Measurements from ENCODE around the gene ZBTB7A.

ZBTB7A gene

DNA sequence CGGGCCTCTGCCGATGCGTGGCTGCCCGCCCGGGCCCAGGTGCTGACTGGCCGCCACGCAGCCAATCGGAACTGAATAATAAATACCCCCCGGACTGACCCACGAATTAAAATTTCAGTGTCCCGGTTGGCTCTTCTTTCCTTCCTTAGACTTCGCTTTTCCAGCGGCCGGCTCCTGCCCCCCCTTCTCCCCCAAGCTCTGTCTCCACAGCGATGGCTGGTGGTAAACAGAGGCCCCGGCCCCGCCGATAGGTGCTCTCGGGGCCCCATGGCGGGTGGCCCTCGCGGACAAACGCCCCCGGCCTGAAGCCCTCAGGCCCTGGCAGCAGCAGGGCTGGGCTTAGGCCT is 2.6 kb downstream of the ZBTB7A start:
- DNase-seq (ENCODE audit: low read depth), result no peak
- TF ChIP-seq, protein P1, sequence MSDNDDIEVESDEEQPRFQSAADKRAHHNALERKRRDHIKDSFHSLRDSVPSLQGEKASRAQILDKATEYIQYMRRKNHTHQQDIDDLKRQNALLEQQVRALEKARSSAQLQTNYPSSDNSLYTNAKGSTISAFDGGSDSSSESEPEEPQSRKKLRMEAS (IDR thresholded peaks at IDR 0.05; ENCODE audit: low read depth, low read length), result no peak
- TF ChIP-seq POLR2A (IDR thresholded peaks at IDR 0.05; ENCODE audit: extremely low read depth, insufficient read length) (no peak), MYC (IDR thresholded peaks at IDR 0.05; ENCODE audit: low read depth, low read length) (no peak)
- TF ChIP-seq, protein P2, sequence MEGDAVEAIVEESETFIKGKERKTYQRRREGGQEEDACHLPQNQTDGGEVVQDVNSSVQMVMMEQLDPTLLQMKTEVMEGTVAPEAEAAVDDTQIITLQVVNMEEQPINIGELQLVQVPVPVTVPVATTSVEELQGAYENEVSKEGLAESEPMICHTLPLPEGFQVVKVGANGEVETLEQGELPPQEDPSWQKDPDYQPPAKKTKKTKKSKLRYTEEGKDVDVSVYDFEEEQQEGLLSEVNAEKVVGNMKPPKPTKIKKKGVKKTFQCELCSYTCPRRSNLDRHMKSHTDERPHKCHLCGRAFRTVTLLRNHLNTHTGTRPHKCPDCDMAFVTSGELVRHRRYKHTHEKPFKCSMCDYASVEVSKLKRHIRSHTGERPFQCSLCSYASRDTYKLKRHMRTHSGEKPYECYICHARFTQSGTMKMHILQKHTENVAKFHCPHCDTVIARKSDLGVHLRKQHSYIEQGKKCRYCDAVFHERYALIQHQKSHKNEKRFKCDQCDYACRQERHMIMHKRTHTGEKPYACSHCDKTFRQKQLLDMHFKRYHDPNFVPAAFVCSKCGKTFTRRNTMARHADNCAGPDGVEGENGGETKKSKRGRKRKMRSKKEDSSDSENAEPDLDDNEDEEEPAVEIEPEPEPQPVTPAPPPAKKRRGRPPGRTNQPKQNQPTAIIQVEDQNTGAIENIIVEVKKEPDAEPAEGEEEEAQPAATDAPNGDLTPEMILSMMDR (IDR thresholded peaks at IDR 0.05; ENCODE audit: low read depth, low read length), result no peak
- peak overlapping the region; percentile 56 for H3K4me3 ChIP-seq (ENCODE audit: low read depth, low read length)

- H3K4me3 ChIP-seq (ENCODE audit: low read depth, low read length), result peak overlapping the region; percentile 56
- TF ChIP-seq, protein P2 (IDR thresholded peaks at IDR 0.05; ENCODE audit: low read depth, low read length), result no peak
- TF ChIP-seq MYC (IDR thresholded peaks at IDR 0.05; ENCODE audit: low read depth, low read length) (no peak), POLR2A (IDR thresholded peaks at IDR 0.05; ENCODE audit: extremely low read depth, insufficient read length) (no peak)
- TF ChIP-seq, protein P1 (IDR thresholded peaks at IDR 0.05; ENCODE audit: low read depth, low read length), result no peak
- DNase-seq (ENCODE audit: low read depth), result no peak
These were observed 3.1 kb downstream of the ZBTB7A start for GRCh38 chr19:4063369-4064148.

DNA sequence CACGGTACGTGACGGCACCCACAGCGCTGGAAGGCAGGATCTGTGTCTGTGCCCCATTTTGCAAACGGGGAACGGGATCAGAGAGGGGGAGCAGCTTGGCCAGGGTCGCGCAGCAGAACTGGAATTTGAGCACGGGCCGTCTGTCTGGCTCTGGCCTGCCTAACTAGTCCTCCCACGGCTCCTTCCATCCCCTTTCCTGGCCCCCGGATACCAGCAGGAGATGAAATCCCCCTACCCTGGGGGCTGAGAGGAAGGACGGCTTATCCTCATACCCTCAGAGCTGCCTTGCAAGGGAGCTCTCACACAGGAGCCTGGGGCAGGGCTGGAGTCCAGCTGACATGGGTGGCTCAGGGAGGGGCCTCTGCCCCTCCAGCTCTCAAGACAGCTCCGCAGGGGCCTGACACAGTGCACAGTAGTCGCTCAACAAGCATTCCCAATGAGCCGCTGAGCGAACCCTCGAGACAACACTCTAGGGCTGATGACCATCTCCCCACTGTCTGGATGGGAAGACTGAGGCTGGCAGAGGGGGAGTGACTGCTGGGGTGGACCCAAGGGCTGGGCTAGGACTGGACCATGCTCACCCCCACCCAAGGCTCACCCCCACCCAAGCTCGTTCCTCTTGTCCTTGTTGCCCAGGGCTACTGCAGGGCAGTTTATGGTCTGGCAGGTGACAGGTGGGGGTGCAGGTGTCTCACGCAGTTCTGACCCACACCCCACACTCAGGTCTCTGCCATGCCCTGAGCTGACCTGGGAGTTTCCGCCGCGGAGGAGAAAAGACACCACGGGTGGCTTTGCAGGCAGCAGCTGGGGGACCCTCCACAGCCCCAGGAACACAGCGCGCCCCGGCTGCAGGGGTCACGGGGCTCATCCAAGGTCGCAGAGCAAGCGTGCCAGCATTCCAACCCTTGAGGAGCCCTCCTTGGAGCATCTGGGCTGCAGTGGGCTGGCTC is 4.0 kb downstream of the ZBTB7A start:
- no peak for TF ChIP-seq MYC (IDR thresholded peaks at IDR 0.05; ENCODE audit: low read depth, low read length)
- TF ChIP-seq, protein P1 (IDR thresholded peaks at IDR 0.05; ENCODE audit: low read depth, low read length), result no peak
- TF ChIP-seq, protein P2 (IDR thresholded peaks at IDR 0.05; ENCODE audit: low read depth, low read length), result no peak
- TF ChIP-seq POLR2A (IDR thresholded peaks at IDR 0.05; ENCODE audit: extremely low read depth, insufficient read length), result no peak
- DNase-seq (ENCODE audit: low read depth), result no peak
- H3K4me3 ChIP-seq (ENCODE audit: low read depth, low read length), result no peak overlapping the region

DNA sequence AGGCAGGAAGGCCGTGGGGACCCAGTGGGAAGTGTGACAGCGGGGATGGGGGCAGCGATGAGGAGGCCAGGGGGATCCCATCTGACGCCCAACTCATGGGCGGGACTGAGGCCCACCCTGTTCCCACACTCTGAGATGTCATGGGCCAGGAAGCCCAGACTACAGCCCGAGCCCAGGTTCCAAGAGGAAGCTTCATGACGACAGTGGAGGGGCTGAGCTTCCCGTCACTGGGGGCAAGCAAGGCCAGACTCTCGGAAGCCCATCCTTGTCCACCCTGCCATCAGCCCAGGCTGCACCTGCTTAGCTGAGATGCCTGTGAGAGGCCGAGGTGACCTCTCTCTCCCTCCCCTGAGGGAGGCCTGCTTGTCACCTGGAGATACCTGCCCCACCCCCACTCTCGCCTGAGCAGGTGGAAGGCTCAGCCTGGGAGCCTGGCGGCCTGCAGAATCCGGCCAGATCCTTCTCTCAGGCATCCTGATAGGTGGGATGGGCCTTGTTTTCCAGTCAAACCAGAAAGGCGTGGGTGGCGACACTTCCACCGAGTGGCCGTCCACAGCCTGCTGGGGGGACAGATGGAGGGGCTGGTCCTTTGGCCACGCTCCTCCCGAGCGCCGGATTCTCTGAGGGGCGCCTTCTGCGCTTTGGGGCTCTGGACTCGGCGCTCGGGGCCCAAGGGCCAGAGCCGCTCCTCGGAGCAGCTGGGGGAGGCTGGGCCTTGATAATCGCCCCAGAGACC is 4.8 kb downstream of the ZBTB7A start:
- TF ChIP-seq, protein P2 (IDR thresholded peaks at IDR 0.05; ENCODE audit: low read depth, low read length), result no peak
- TF ChIP-seq, protein P1 (IDR thresholded peaks at IDR 0.05; ENCODE audit: low read depth, low read length), result no peak
- no peak overlapping the region for H3K4me3 ChIP-seq (ENCODE audit: low read depth, low read length)
- no peak for DNase-seq (ENCODE audit: low read depth)

GRCh38 chr19:4061178-4061682 is 5.5 kb downstream of the ZBTB7A start:
- DNase-seq (ENCODE audit: low read depth), result no peak
- TF ChIP-seq, protein P1 (IDR thresholded peaks at IDR 0.05; ENCODE audit: low read depth, low read length), result no peak
- TF ChIP-seq POLR2A (IDR thresholded peaks at IDR 0.05; ENCODE audit: extremely low read depth, insufficient read length) (no peak), MYC (IDR thresholded peaks at IDR 0.05; ENCODE audit: low read depth, low read length) (no peak)
- TF ChIP-seq, protein P2 (IDR thresholded peaks at IDR 0.05; ENCODE audit: low read depth, low read length), result no peak
- no peak overlapping the region for H3K4me3 ChIP-seq (ENCODE audit: low read depth, low read length)

Measured in NB4 (cell line).